B cell (primary cell): Measurements from ENCODE around the gene STK33.

ENCODE experiments used
- CTCF ChIP-seq: fragments of 200-600 bp; IDR thresholded peaks from one replicate; pipeline ENCODE4 v1.8.0; 2022; ENCODE audit warnings: antibody characterized with exemption, mild to moderate bottlenecking
- EZH2 ChIP-seq: IDR thresholded peaks from 2 replicates; pipeline ENCODE4 v1.6.1; 2012; ENCODE audit warnings: borderline replicate concordance, low read depth, mild to moderate bottlenecking, moderate library complexity, low read length; ENCODE audit not compliant: insufficient read depth, poor library complexity, severe bottlenecking

GRCh38 chr11:8532475-8532874 is 61.6 kb downstream of the STK33 start:
- no peak for TF ChIP-seq CTCF
- TF ChIP-seq EZH2 = no peak
